ENCODE results near the gene CACNA2D3. TPM values are rescaled to one million over a fixed set of nuclear protein-coding genes. Genes with fewer than 3 reads are reported as not detected.

CACNA2D3 gene
- total RNA-seq, 1 donor from 2014 or later: 2.5 TPM

DNA sequence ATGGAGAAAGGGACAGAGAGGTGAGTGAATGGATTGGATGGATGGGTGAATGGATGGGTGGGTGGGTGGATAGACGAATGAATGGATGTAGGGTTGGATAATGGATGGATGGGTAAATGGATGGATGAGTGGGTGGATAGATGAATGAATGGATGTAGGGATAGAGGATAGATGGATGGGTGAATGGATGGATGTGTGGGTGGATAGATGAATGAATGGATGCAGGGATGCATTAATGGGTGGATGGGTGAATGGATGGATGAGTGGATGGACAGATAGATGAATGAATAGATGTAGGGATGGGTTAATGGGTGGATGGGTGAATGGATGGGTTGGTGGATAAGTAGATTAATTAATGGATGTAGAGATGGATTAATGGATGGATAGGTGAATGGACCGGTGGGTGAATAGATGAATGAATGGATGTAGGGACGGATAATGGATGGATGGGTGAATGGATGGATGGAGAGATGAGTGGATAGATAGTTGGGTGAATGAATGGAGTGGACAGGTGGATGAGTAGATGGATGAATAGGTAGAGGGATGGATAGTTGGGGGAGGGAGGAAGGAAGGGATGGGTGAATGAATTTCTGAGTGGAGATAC, 28.6 kb downstream of the CACNA2D3 start:
- Mint-ChIP-seq H3K4me1 (ENCODE audit: unreplicated experiment) (no peaks in the 10 kb centered on the region), H3K36me3 (no peaks in the 10 kb centered on the region), H3K27ac (no peak overlapping the region), H3K9me3 (no peaks in the 10 kb centered on the region), H3K27me3 (peaks cover 14% of the 10 kb centered on the region), H3K4me3 (no peak overlapping the region)
- TF ChIP-seq, protein P1, sequence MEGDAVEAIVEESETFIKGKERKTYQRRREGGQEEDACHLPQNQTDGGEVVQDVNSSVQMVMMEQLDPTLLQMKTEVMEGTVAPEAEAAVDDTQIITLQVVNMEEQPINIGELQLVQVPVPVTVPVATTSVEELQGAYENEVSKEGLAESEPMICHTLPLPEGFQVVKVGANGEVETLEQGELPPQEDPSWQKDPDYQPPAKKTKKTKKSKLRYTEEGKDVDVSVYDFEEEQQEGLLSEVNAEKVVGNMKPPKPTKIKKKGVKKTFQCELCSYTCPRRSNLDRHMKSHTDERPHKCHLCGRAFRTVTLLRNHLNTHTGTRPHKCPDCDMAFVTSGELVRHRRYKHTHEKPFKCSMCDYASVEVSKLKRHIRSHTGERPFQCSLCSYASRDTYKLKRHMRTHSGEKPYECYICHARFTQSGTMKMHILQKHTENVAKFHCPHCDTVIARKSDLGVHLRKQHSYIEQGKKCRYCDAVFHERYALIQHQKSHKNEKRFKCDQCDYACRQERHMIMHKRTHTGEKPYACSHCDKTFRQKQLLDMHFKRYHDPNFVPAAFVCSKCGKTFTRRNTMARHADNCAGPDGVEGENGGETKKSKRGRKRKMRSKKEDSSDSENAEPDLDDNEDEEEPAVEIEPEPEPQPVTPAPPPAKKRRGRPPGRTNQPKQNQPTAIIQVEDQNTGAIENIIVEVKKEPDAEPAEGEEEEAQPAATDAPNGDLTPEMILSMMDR (conservative IDR thresholded peaks at IDR 0.05): no peak
- DNase-seq (ENCODE audit: extremely low spot score, unreplicated experiment): no peak

GRCh38 chr3:54153477-54153876, 31.1 kb downstream of the CACNA2D3 start:
- Mint-ChIP-seq H3K4me3 (no peak overlapping the region), H3K27ac (no peak overlapping the region), H3K9me3 (no peaks in the 10 kb centered on the region), H3K4me1 (ENCODE audit: unreplicated experiment) (peaks cover 2% of the 10 kb centered on the region), H3K36me3 (no peaks in the 10 kb centered on the region), H3K27me3 (peaks cover 3% of the 10 kb centered on the region)
- no peak for DNase-seq (ENCODE audit: extremely low spot score, unreplicated experiment)
- TF ChIP-seq, protein P1 (conservative IDR thresholded peaks at IDR 0.05): no peak

DNA sequence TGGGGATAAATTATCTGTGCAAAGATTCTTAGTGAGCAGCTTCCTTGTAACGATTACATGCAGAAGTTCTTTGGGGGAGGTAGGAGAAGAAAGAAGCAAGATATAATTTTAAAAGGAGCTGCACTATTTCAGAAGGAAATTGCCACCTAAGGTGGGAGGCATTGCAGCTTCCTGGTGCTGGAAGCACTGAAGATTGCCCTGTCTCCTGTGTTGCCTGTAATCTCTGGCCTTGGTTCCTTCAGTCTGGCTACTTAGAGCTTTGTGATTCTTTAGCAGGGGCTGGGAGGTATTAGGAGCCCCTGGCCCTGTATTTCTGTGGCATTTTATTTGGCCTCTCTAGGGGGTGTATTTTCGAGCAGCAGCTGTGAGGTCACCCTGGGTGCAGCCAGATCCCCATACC, 35.5 kb downstream of the CACNA2D3 start:
- Mint-ChIP-seq H3K4me3 (no peak overlapping the region), H3K27me3 (peaks cover 7% of the 10 kb centered on the region), H3K4me1 (ENCODE audit: unreplicated experiment) (peaks cover 6% of the 10 kb centered on the region), H3K27ac (no peak overlapping the region), H3K9me3 (no peaks in the 10 kb centered on the region), H3K36me3 (no peaks in the 10 kb centered on the region)
- DNase-seq (ENCODE audit: extremely low spot score, unreplicated experiment): no peak
- TF ChIP-seq, protein P1 (conservative IDR thresholded peaks at IDR 0.05): no peak

DNA sequence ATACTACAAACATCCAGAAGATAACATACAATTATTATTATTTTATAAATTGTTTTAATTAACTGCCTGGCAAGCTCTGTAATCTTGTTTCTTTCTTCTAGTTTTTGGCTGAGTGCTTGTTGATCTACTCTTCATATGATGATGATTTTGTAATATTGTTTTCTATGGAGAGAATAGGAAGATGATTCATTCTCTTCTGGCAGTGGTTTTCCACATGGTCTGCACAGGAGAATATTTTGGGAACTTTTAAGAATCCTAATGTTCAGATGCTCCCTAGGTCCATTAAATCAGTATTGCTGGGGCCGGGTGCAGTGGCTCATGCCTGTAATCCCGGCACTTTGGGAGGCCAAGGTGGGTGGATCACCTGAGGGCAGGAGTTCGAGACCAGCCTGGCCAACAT, 37.6 kb downstream of the CACNA2D3 start:
- Mint-ChIP-seq H3K27me3 (peaks cover 7% of the 10 kb centered on the region), H3K4me3 (no peak overlapping the region), H3K9me3 (no peaks in the 10 kb centered on the region), H3K36me3 (no peaks in the 10 kb centered on the region), H3K4me1 (ENCODE audit: unreplicated experiment) (peaks cover 6% of the 10 kb centered on the region), H3K27ac (no peak overlapping the region)
- TF ChIP-seq, protein P1 (conservative IDR thresholded peaks at IDR 0.05): no peak
- DNase-seq (ENCODE audit: extremely low spot score, unreplicated experiment): no peak

DNA sequence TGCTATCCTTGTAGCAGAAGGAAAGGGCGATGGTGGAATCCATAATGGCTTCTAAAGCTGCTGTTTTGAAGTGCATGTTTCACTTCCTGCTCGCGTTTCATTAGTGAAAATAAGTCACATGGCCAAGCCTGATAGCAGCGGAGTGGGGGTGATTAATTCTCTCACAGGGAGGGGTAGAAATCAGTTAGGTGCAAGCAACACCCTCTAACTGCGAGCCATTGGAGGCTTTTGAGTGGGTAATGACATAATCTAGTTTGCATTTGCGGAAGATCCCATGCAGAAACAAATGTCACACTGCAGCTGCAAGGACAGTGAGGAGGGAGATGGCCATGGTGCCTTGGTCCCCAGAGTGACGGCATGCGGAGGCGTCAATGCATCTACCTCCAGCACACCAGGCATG, 41.1 kb downstream of the CACNA2D3 start:
- Mint-ChIP-seq H3K4me3 (no peak overlapping the region), H3K27ac (no peak overlapping the region), H3K27me3 (peaks cover 4% of the 10 kb centered on the region), H3K4me1 (ENCODE audit: unreplicated experiment) (peaks cover 4% of the 10 kb centered on the region), H3K9me3 (no peaks in the 10 kb centered on the region), H3K36me3 (no peaks in the 10 kb centered on the region)
- TF ChIP-seq, protein P1 (conservative IDR thresholded peaks at IDR 0.05): no peak
- DNase-seq (ENCODE audit: extremely low spot score, unreplicated experiment): no peak
